ENCODE data around the gene FHIP1A. TPM values are rescaled to one million over a fixed set of nuclear protein-coding genes. Genes with fewer than 3 reads are reported as not detected.
"Not testable (repeated sequence)": the region's sequence is repeated elsewhere in the genome, so short reads cannot be mapped to it uniquely, and the experiment has no call there.

Gene FHIP1A
- total and polyA plus RNA-seq, 9 of the 15 experiments (the other 6 are each of a cell fraction or from before 2014, with no cell fraction given), result 0.01 to 0.95 (median 0.04) TPM; not detected in 4

- Histone ChIP-seq H4K20me1 (replicated peaks; ENCODE audit: control insufficient read depth, insufficient read depth, low read length) (no peaks in the 10 kb centered on the region), H3K27me3 (ENCODE audit: control insufficient read depth in 2 of 2, insufficient read depth in 2 of 2, low read length in 2 of 2) (peaks cover 0 to 16% of the 10 kb centered on the region in 2 experiments; a peak in 2 of 5 replicates), H3K27ac (ENCODE audit: extremely low read depth, low read depth, low read length) (no peak overlapping the region), H3K9me1 (ENCODE audit: control insufficient read depth, insufficient read depth, low read length) (no peaks in the 10 kb centered on the region), H3K4me1 (replicated peaks in 1 of 2; ENCODE audit: control insufficient read depth in 2 of 2, insufficient read depth in 2 of 2, low read length in 2 of 2) (peaks cover 4 to 9% of the 10 kb centered on the region in 2 experiments; a peak in 3 of 5 replicates), H3K4me2 (ENCODE audit: insufficient read depth, low read length) (no peak overlapping the region), H3K9me3 (replicated peaks; ENCODE audit: control insufficient read depth, insufficient read depth, low read depth, low read length) (no peaks in the 10 kb centered on the region), H3K79me2 (ENCODE audit: control insufficient read depth, insufficient read depth, low read length) (no peaks in the 10 kb centered on the region), H3K4me3 (no peak overlapping the region), H3K36me3 (ENCODE audit: control insufficient read depth, insufficient read depth, low read length) (no peaks in the 10 kb centered on the region), H2AFZ (ENCODE audit: low read depth, low read length) (no peak overlapping the region), H3K9ac (ENCODE audit: insufficient read depth in 1 of 2, low read depth in 2 of 2, low read length in 2 of 2) (no peak overlapping the region)
- intact Hi-C loops (cut with micrococcal nuclease) (no loop called here), in situ Hi-C loops (cut with MboI) (no loop called here)
- ChIA-PET CTCF (ENCODE audit: low intra/inter-chr PET ratio) (interaction anchor here (0.6 kb wide), 1 partner anchor 10 kb away, joined by 3 read pairs; no protein-coding TSS in a partner anchor), POLR2A (no interaction called here)
- FAIRE-seq (no peak), ATAC-seq (no peak), DNase-seq (ENCODE audit: extremely low read depth in 1 of 4, low spot score in 3 of 4) (no peak)
- BruUV-seq (replicated peaks), result no TSS peak
- no peak for TF ChIP-seq THRAP3 (IDR thresholded peaks at IDR 0.05; ENCODE audit: borderline replicate concordance)
- peak; percentile 24; the same call in 1 of the 2 replicates for TF ChIP-seq SPI1 (IDR thresholded peaks at IDR 0.05; ENCODE audit: borderline replicate concordance, low read depth, low read length)
- WGBS (ENCODE audit: insufficient coverage, low coverage, missing lambda C conversion rate), result 0% methylated on average over 1 of the region's 1 CpG
Observed at GRCh38 chr4:151403656-151404055, 5.3 kb upstream of the FHIP1A start.

GRCh38 chr4:151404802-151405201, 4.2 kb upstream of the FHIP1A start:
- H3K4me2 ChIP-seq (ENCODE audit: insufficient read depth, low read length); intact Hi-C loops (cut with micrococcal nuclease); DNase-seq (ENCODE audit: extremely low read depth in 1 of 4, low spot score in 3 of 4); H3K9me1 ChIP-seq (ENCODE audit: control insufficient read depth, insufficient read depth, low read length); in situ Hi-C loops (cut with MboI); FAIRE-seq; H3K27ac ChIP-seq (ENCODE audit: extremely low read depth, low read depth, low read length); BruUV-seq (replicated peaks); H3K4me3 ChIP-seq; H3K9me3 ChIP-seq (replicated peaks; ENCODE audit: control insufficient read depth, insufficient read depth, low read depth, low read length); H3K9ac ChIP-seq (ENCODE audit: insufficient read depth in 1 of 2, low read depth in 2 of 2, low read length in 2 of 2); CTCF ChIA-PET (ENCODE audit: low intra/inter-chr PET ratio); H2AFZ ChIP-seq (ENCODE audit: low read depth, low read length); H3K36me3 ChIP-seq (ENCODE audit: control insufficient read depth, insufficient read depth, low read length); POLR2A ChIA-PET; H4K20me1 ChIP-seq (replicated peaks; ENCODE audit: control insufficient read depth, insufficient read depth, low read length); H3K79me2 ChIP-seq (ENCODE audit: control insufficient read depth, insufficient read depth, low read length); ATAC-seq: not testable (repeated sequence)
- peaks cover 0 to 22% of the 10 kb centered on the region in 2 experiments; a peak in 2 of 5 replicates for H3K27me3 ChIP-seq (ENCODE audit: control insufficient read depth in 2 of 2, insufficient read depth in 2 of 2, low read length in 2 of 2)
- peaks cover 4 to 18% of the 10 kb centered on the region in 2 experiments; a peak in 3 of 5 replicates for H3K4me1 ChIP-seq (replicated peaks in 1 of 2; ENCODE audit: control insufficient read depth in 2 of 2, insufficient read depth in 2 of 2, low read length in 2 of 2)
- 5% methylated on average over 7 of the region's 7 CpGs for WGBS (ENCODE audit: insufficient coverage, low coverage, missing lambda C conversion rate)
